Type B pancreatic cell (in vitro differentiated cells): ENCODE data around the gene CSNK1E. TPM values are rescaled to one million over a fixed set of nuclear protein-coding genes. Genes with fewer than 3 reads are reported as not detected.
"Not testable (repeated sequence)": the region's sequence is repeated elsewhere in the genome, so short reads cannot be mapped to it uniquely, and the experiment has no call there.

ENCODE experiments used
- DNase-seq: peaks from one replicate; pipeline ENCODE4 v3.0.0; 2021; ENCODE audit warnings: mixed read lengths; ENCODE audit not compliant: unreplicated experiment; ENCODE audit errors: extremely low spot score
- H3K27ac Mint-ChIP-seq: 2 replicates; pipeline ENCODE4 v1.8.0; 2021; ENCODE audit warnings: mild to moderate bottlenecking, mixed read lengths
- H3K27me3 Mint-ChIP-seq: 2 replicates; pipeline ENCODE4 v1.8.0; 2021; ENCODE audit warnings: mixed read lengths
- H3K36me3 Mint-ChIP-seq: 2 replicates; pipeline ENCODE4 v1.8.0; 2021; ENCODE audit warnings: mixed read lengths
- H3K4me1 Mint-ChIP-seq: one replicate; pipeline ENCODE4 v1.8.0; 2021; ENCODE audit warnings: mixed read lengths; ENCODE audit not compliant: unreplicated experiment
- H3K4me3 Mint-ChIP-seq: 2 replicates; pipeline ENCODE4 v1.8.0; 2021; ENCODE audit warnings: mild to moderate bottlenecking, mixed read lengths
- H3K9me3 Mint-ChIP-seq: 2 replicates; pipeline ENCODE4 v1.8.0; 2021; ENCODE audit warnings: mixed read lengths
- total RNA-seq: library from RNA; stranded (reverse); gene quantifications from 2 replicates; pipeline ENCODE4 v1.2.1, GENCODE V29; 2021; ENCODE audit warnings: low replicate concordance
- TF ChIP-seq, protein P1 (sequence below): fragments of 200-600 bp; sonication (generic); conservative IDR thresholded peaks from 2 replicates; pipeline ENCODE4 v1.5.0; 2021; ENCODE audit warnings: antibody characterized with exemption, mild to moderate bottlenecking

Gene CSNK1E
- total RNA-seq, 1 donor from 2014 or later = 199 TPM

DNA sequence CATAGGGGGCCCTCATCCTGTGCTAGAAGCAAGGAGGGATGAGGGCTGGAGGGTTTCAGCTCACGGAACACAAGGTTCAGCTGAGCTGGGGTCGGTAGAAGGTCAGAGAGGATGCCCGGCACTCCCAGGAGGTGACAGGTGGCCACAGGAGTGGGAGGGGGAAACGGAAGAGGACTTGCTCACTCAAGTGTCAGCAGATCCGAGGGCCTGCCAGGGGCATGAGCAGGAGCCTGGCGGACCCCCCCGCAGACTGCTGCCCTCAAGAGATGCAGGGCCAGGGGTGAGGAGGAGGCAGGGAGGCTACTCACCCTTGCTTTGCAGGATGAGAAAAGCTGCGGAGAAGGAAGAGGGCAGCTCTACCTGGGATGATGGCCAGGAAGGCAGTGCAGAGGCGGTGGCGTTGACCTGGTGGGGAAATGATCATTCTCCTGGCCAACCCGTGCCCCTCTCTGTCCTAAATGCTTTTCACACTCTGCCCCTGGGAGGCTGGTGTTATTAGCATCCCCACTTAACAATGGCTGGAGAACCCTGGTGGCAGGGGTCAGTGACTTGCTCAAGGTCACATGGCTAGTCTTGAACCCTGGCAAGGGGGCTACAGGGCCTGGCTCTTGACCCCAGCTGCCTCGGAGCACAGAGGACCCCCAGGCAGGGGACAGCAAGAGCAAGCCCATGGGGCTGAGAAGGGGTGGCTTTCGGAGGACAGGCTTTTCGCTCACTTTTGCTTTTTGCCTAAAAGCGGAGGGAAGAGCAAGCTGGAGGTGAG lies 30.1 kb upstream of the CSNK1E start:
- H3K36me3 Mint-ChIP-seq = peaks cover 4% of the 10 kb centered on the region
- peak; percentile 62 for DNase-seq
- TF ChIP-seq, protein P1, sequence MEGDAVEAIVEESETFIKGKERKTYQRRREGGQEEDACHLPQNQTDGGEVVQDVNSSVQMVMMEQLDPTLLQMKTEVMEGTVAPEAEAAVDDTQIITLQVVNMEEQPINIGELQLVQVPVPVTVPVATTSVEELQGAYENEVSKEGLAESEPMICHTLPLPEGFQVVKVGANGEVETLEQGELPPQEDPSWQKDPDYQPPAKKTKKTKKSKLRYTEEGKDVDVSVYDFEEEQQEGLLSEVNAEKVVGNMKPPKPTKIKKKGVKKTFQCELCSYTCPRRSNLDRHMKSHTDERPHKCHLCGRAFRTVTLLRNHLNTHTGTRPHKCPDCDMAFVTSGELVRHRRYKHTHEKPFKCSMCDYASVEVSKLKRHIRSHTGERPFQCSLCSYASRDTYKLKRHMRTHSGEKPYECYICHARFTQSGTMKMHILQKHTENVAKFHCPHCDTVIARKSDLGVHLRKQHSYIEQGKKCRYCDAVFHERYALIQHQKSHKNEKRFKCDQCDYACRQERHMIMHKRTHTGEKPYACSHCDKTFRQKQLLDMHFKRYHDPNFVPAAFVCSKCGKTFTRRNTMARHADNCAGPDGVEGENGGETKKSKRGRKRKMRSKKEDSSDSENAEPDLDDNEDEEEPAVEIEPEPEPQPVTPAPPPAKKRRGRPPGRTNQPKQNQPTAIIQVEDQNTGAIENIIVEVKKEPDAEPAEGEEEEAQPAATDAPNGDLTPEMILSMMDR = no peak
- H3K9me3 Mint-ChIP-seq = no peaks in the 10 kb centered on the region
- peak overlapping the region; percentile 79 for H3K27ac Mint-ChIP-seq
- H3K4me3 Mint-ChIP-seq = no peak overlapping the region
- no peaks in the 10 kb centered on the region for H3K27me3 Mint-ChIP-seq
- peaks cover 5% of the 10 kb centered on the region for H3K4me1 Mint-ChIP-seq

- Mint-ChIP-seq H3K4me3 (no peak overlapping the region), H3K27me3 (no peaks in the 10 kb centered on the region), H3K4me1 (peaks cover 5% of the 10 kb centered on the region), H3K27ac (peak overlapping the region; percentile 79), H3K9me3 (no peaks in the 10 kb centered on the region), H3K36me3 (peaks cover 4% of the 10 kb centered on the region)
- peak; percentile 62 for DNase-seq
- TF ChIP-seq, protein P1 = no peak
Observed at GRCh38 chr22:38346506-38346905, 29.3 kb upstream of the CSNK1E start.

DNA sequence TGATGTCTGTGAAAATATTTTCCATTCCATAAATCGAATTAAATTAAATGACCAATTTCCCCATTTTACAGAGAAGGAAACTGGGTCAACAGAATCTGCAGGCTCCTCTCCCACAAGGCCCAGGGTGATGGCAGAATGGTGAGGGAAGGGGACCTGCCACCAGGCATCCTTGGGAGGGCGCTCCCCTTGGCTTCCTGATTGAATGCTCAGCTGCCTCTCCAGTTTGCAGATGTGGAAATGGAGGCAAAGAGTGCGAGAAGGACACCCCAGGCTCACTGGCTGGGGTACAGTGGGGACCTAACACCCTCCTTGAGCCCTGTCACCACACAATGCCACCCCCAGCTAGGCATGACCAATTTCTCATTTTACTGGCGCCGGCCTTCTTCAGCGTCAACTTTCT lies 28.5 kb upstream of the CSNK1E start:
- no peaks in the 10 kb centered on the region for H3K9me3 Mint-ChIP-seq
- peaks cover 2% of the 10 kb centered on the region for H3K27me3 Mint-ChIP-seq
- H3K36me3 Mint-ChIP-seq = peaks cover 3% of the 10 kb centered on the region
- TF ChIP-seq, protein P1 = no peak
- H3K27ac Mint-ChIP-seq = no peak overlapping the region
- H3K4me1 Mint-ChIP-seq = peaks cover 5% of the 10 kb centered on the region
- peak; percentile 37 for DNase-seq
- H3K4me3 Mint-ChIP-seq = no peak overlapping the region

- DNase-seq, H3K27ac Mint-ChIP-seq, H3K4me1 Mint-ChIP-seq, H3K4me3 Mint-ChIP-seq, H3K9me3 Mint-ChIP-seq, H3K36me3 Mint-ChIP-seq: not testable (repeated sequence)
- H3K27me3 Mint-ChIP-seq = peaks cover 11% of the 10 kb centered on the region
Observed at GRCh38 chr22:38339893-38340292, 22.7 kb upstream of the CSNK1E start.

DNA sequence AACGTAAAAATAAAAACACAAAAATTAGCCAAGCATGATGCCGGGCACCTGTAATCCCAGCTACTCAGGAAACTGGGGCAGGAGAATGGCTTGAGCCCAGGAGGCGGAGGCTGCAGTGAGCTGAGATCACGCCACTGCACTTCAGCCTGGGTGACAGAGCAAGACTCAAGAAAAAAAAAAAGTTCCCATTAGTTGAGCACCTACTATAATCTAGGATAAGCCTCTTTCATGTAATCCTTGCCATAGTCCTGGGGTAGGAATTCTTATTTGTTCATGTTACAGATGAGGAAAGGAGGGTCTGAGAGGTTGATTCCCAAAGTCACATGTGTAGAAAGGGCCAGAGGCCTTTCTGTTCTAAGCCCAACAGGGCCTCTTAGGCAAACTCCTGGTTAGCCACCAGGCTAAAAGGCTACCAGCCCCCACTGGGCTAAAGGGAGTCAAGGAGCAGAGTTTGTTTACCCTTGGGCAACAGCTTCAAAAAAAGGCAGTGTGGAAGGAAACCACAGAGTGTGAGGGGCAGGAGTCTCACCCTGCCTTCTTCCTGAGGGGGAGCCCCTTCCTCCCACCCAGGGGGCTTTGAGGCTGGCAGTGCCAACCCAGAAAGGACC lies 21.6 kb upstream of the CSNK1E start:
- H3K27me3 Mint-ChIP-seq = peaks cover 12% of the 10 kb centered on the region
- no peaks in the 10 kb centered on the region for H3K36me3 Mint-ChIP-seq
- no peak for DNase-seq
- TF ChIP-seq, protein P1 = no peak
- H3K4me3 Mint-ChIP-seq = no peak overlapping the region
- no peak overlapping the region for H3K27ac Mint-ChIP-seq
- H3K4me1 Mint-ChIP-seq = peaks cover 5% of the 10 kb centered on the region
- H3K9me3 Mint-ChIP-seq = no peaks in the 10 kb centered on the region

DNA sequence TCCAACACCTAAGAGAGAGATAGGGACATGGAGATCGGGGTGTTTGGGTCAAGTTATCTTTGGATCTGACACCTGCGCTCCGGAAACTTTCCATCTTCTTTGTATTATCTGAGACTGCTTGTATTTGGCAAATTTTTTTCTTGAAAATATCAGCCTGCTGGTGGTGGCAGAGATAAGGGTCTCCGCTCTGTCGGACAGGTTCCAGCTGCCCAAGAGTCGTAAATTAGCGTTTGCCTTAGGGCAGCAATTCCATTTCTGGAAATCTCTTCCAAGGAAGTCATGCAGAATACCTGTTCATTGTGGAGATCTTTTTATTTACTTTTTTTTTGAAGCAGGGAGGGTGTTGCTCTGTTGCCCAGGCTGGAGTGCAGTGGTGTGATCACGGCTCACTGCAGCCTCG lies 19.5 kb upstream of the CSNK1E start:
- H3K4me3 Mint-ChIP-seq = peak overlapping the region; percentile 85
- no peaks in the 10 kb centered on the region for H3K9me3 Mint-ChIP-seq
- H3K4me1 Mint-ChIP-seq = peaks cover 5% of the 10 kb centered on the region
- TF ChIP-seq, protein P1 = no peak
- peak overlapping the region; percentile 91 for H3K27ac Mint-ChIP-seq
- DNase-seq = no peak
- H3K36me3 Mint-ChIP-seq = no peaks in the 10 kb centered on the region
- H3K27me3 Mint-ChIP-seq = peaks cover 12% of the 10 kb centered on the region
